Esophagus muscularis mucosa (tissue), 4 donors: ENCODE measurements around the gene KLHL11. TPM values are rescaled to one million over a fixed set of nuclear protein-coding genes. Genes with fewer than 3 reads are reported as not detected.

Source experiments
- DNase-seq: peaks from one replicate; pipeline ENCODE4 v3.0.0-alpha.2; 2017; ENCODE audit errors: extremely low spot score
- H3K27ac ChIP-seq, 4 donors: fragments of 200-600 bp; sonication (generic); replicated peaks in 1 of 4; 1 replicate in 3 of 4; 2 replicates in 1 of 4; pipeline ENCODE4 v1.5.1; 2016 to 2019; ENCODE audit warnings: mild to moderate bottlenecking in 1 of 4
- H3K27me3 ChIP-seq, 4 donors: fragments of 200-600 bp; sonication (generic); one replicate each; pipeline versions ENCODE4 v1.5.1 to v1.6.0; 2016 to 2019
- H3K36me3 ChIP-seq, 4 donors: fragments of 200-600 bp; sonication (generic); one replicate each; pipeline ENCODE4 v1.5.1; 2016 to 2019
- H3K4me1 ChIP-seq, 4 donors: fragments of 200-600 bp; sonication (generic); one replicate each; pipeline ENCODE4 v1.5.1; 2016 to 2019
- H3K4me3 ChIP-seq, 4 donors: fragments of 200-600 bp; sonication (generic); 1 replicate in 2 of 4; 2 replicates in 2 of 4; pipeline ENCODE4 v1.5.1; 2016 to 2019; ENCODE audit warnings: mild to moderate bottlenecking in 4 of 4, moderate library complexity in 1 of 4
- H3K9me3 ChIP-seq, 4 donors: fragments of 200-600 bp; sonication (generic); 1 replicate in 3 of 4; 2 replicates in 1 of 4; pipeline ENCODE4 v1.5.1; 2016 to 2019
- EP300 ChIP-seq: sonication (generic); formaldehyde crosslinking; IDR thresholded peaks from one replicate; pipeline ENCODE4 v1.6.1; 2017; ENCODE audit warnings: antibody characterized with exemption
- POLR2A ChIP-seq: fragments of 450-650 bp; IDR thresholded peaks from one replicate; pipeline ENCODE4 v1.6.1; 2017; ENCODE audit warnings: antibody characterized with exemption, moderate library complexity, mild to moderate bottlenecking, low read depth
- POLR2AphosphoS5 ChIP-seq, 2 donors: sonication (generic); formaldehyde crosslinking; IDR thresholded peaks; one replicate each; pipeline ENCODE4 v1.6.1; 2017; ENCODE audit warnings: antibody characterized with exemption in 2 of 2
- WGBS: methylation state at CpG from one replicate; pipeline ENCODE4 v1.1.5; 2018; 5-methylcytosine and 5-hydroxymethylcytosine counted together
- intact Hi-C: fragments of 100-400 bp; cut with DNase I; formaldehyde crosslinking; loops from one replicate; pipeline ENCODE4 v1.15.1; 2023
- total RNA-seq, 4 donors: library from RNA; depleted of rRNA; stranded (reverse); fragments of >200 nt; gene quantifications; one replicate each; pipeline versions ENCODE4 v1.1.0 to v1.2.1, GENCODE V29; 2016
- TF ChIP-seq, protein P1 (sequence below), 3 experiments: fragments of 200-600 bp in 2 of 3; fragments of 450-650 bp in 1 of 3; sonication (generic) in 2 of 3; IDR thresholded peaks; one replicate each; pipeline ENCODE4 v1.5.1; 2017 to 2019; ENCODE audit warnings: antibody characterized with exemption in 3 of 3, mild to moderate bottlenecking in 2 of 3, moderate library complexity in 1 of 3

Gene KLHL11
- total RNA-seq, 4 donors from 2014 or later: 12.4 to 24.2 (median 17.2) TPM

DNA sequence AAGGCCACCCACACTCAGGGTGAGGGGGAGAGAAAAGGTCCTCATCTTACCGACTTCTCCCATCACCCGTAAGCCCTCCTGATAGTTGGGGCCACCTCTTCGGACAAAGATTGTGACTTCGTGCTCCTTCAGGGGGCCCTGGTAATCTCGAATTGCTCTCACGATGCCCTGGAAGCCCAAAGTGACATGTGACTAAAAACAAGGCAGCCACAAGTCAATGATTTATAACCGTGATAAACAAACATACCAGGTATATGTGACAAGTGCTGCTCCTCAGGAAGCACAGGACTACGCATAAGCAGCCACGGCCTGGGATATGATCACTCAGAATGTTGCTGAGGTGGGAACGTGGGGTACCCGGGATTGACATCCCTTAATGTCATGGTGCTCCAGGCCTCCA is 36.4 kb upstream of the KLHL11 start:
- intact Hi-C loops: no loop called here
- no peak for DNase-seq

DNA sequence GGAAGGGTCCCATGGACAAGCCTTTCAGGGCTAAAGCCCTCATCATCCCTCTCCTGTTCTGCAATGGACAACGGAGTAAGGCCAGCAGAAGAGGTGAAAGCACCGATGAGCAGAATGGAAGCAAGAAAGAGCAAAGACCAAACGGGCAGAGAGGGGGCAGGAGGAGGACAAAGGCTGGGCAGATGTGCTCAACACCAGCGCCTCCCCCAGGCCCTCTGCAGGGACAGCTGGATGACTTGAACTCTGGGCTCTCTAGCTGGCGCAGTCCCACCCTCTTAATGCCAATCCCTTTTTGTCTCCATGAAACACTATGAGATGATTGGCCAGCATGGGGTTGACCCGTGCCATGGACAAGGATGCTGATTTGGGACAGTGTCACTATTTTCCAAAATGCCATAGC is 31.5 kb upstream of the KLHL11 start:
- DNase-seq: no peak
- H3K9me3 ChIP-seq: no peaks in the 10 kb centered on the region
- H3K36me3 ChIP-seq: peaks cover 42 to 99% (median 96%) of the 10 kb centered on the region in 4 donors
- H3K27ac ChIP-seq: no peak overlapping the region
- TF ChIP-seq EP300 (no peak), POLR2AphosphoS5 (IDR thresholded peaks at IDR 0.05) (no peak), POLR2A (no peak)
- TF ChIP-seq, protein P1, sequence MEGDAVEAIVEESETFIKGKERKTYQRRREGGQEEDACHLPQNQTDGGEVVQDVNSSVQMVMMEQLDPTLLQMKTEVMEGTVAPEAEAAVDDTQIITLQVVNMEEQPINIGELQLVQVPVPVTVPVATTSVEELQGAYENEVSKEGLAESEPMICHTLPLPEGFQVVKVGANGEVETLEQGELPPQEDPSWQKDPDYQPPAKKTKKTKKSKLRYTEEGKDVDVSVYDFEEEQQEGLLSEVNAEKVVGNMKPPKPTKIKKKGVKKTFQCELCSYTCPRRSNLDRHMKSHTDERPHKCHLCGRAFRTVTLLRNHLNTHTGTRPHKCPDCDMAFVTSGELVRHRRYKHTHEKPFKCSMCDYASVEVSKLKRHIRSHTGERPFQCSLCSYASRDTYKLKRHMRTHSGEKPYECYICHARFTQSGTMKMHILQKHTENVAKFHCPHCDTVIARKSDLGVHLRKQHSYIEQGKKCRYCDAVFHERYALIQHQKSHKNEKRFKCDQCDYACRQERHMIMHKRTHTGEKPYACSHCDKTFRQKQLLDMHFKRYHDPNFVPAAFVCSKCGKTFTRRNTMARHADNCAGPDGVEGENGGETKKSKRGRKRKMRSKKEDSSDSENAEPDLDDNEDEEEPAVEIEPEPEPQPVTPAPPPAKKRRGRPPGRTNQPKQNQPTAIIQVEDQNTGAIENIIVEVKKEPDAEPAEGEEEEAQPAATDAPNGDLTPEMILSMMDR (IDR thresholded peaks at IDR 0.05): no peak
- WGBS: 85% methylated on average over 6 of the region's 6 CpGs
- no peaks in the 10 kb centered on the region for H3K27me3 ChIP-seq
- intact Hi-C loops: no loop called here
- H3K4me3 ChIP-seq: no peak overlapping the region
- peaks cover 0 to 20% (median 18%) of the 10 kb centered on the region in 4 donors for H3K4me1 ChIP-seq

More for the DNA sequence above, 36.4 kb upstream of the KLHL11 start:
- peaks cover 54 to 100% (median 97%) of the 10 kb centered on the region in 4 donors for H3K36me3 ChIP-seq
- no peaks in the 10 kb centered on the region for H3K4me1 ChIP-seq
- no peak overlapping the region for H3K27ac ChIP-seq
- no peaks in the 10 kb centered on the region for H3K27me3 ChIP-seq
- no peak for TF ChIP-seq POLR2AphosphoS5 (IDR thresholded peaks at IDR 0.05)
- TF ChIP-seq, protein P1 (IDR thresholded peaks at IDR 0.05): no peak
- TF ChIP-seq EP300: no peak
- TF ChIP-seq POLR2A: no peak
- WGBS: 83% methylated on average over 11 of the region's 11 CpGs
- H3K9me3 ChIP-seq: no peaks in the 10 kb centered on the region
- no peak overlapping the region for H3K4me3 ChIP-seq

DNA sequence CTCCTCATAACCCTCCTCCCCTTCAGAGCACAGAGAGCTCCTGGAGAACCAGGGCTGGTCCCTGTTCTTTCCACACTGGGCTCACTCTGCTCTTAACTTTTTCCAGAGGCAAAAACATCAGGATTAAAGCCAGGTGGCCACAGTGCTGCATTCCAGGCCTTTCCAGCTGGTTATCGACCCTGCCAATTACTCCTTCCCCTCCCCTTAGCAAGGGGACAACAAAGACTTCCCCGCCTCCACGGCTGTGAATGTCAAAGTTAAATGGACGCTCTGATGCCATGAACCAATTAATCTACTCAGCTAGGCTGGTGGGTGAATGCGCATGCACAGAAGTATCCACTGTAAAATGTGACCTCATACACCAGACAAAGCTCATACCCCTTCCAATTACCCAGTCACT is 30.4 kb upstream of the KLHL11 start:
- intact Hi-C loops: no loop called here
- TF ChIP-seq, protein P1 (IDR thresholded peaks at IDR 0.05): no peak
- TF ChIP-seq POLR2AphosphoS5 (IDR thresholded peaks at IDR 0.05) (no peak), POLR2A (no peak), EP300 (no peak)
- Histone ChIP-seq H3K4me1 (peaks cover 0 to 20% (median 18%) of the 10 kb centered on the region in 4 donors), H3K27ac (peak overlapping the region; percentile 53 to 78 (median 65)), H3K27me3 (no peaks in the 10 kb centered on the region), H3K4me3 (no peak overlapping the region), H3K36me3 (peaks cover 43 to 99% (median 96%) of the 10 kb centered on the region in 4 donors), H3K9me3 (no peaks in the 10 kb centered on the region)
- no peak for DNase-seq
- 43% methylated on average over 5 of the region's 5 CpGs for WGBS

DNA sequence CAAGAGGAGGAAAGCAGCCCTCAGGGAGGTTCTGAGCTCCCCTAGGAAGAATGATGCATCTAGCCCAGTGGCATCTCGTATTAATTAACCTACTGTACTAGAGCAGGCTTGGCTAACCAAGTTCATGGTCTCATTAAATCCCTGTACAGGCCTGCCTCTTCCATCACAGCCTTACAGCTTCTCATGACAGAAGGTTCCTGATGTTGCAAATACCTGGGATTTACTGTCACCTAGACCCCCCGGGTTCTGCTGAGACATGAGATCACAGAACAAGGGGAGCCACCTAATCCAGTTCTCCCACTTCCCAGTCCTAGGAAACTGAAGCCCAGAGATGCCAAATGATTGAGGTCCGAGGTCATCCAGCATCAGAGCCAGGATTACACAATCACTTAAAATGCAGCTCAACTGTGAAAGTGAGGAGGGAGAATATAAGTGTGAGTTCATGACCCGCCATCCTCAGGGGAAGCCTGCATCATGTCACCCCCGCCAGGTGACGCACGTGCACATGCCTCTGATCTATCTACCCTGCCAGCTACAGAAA is 29.6 kb upstream of the KLHL11 start:
- intact Hi-C loops: no loop called here
- peaks cover 0 to 20% (median 18%) of the 10 kb centered on the region in 4 donors for H3K4me1 ChIP-seq
- peak overlapping the region; percentile 53 to 78 (median 65) for H3K27ac ChIP-seq
- H3K9me3 ChIP-seq: no peaks in the 10 kb centered on the region
- peak in 1 of 2 donors; percentile 27 for TF ChIP-seq POLR2AphosphoS5 (IDR thresholded peaks at IDR 0.05)
- no peak for TF ChIP-seq POLR2A
- no peak overlapping the region for H3K4me3 ChIP-seq
- 84% methylated on average over 2 of the region's 7 CpGs for WGBS
- no peaks in the 10 kb centered on the region for H3K27me3 ChIP-seq
- DNase-seq: no peak
- peaks cover 41 to 99% (median 96%) of the 10 kb centered on the region in 4 donors for H3K36me3 ChIP-seq

DNA sequence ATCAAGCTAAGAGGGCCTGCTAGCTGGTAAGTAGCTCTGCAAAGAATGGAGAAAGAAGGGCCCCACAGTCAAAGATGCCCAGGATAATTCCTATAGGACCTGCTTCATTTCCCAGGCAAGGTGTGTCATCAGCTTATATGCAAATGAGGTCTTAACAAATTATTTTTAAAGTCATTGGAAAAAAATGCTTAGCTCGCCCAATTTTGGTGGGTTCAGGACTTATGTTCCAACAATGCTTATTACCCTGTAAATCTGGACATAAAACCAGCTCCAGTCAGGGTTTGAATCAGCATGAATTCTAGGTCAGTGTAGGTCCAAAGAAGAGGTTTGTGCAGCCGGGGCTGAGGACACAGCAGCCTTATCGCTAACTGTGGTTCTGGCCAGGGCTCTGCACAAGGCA is 28.2 kb upstream of the KLHL11 start:
- 89% methylated on average over 3 of the region's 3 CpGs for WGBS
- H3K4me1 ChIP-seq: peaks cover 0 to 20% (median 18%) of the 10 kb centered on the region in 4 donors
- H3K4me3 ChIP-seq: no peak overlapping the region
- no peaks in the 10 kb centered on the region for H3K27me3 ChIP-seq
- intact Hi-C loops: no loop called here
- H3K9me3 ChIP-seq: no peaks in the 10 kb centered on the region
- TF ChIP-seq POLR2A (no peak), POLR2AphosphoS5 (IDR thresholded peaks at IDR 0.05) (no peak), EP300 (no peak)
- TF ChIP-seq, protein P1 (IDR thresholded peaks at IDR 0.05): no peak
- peaks cover 47 to 100% (median 94%) of the 10 kb centered on the region in 4 donors for H3K36me3 ChIP-seq
- DNase-seq: no peak
- no peak overlapping the region for H3K27ac ChIP-seq
